ENCODE data around the gene SH3RF2.
A peak's percentile ranks its signal among the peaks of the same experiment; 100 is the strongest.

The SH3RF2 gene

DNA sequence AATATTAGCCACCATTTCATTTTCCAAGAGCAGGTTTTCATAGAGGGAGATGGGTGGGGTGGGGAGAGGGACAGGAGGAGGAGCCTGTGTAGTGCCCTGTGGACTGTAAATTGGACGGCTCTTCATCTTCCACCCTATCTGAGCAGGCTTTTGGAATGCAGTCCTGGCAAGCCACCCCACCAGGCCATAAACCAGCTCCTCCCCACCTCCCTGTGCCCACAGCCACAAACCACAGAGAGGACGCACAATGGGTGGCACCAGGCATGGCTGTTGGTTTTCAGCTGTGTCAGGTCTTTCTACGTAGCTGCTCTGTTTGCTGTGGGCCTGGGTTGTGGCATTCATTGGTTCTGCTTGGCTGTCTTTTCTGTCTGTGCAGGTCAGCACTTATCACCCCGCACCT lies 111.0 kb downstream of the SH3RF2 start:
- peaks cover 2% of the 10 kb centered on the region; the same call in 1 of the 2 replicates for H3K4me1 ChIP-seq (ENCODE audit: control insufficient read depth, insufficient read depth, low read length)
- ChIA-PET POLR2A (interaction anchor here (1.0 kb wide), 1 partner anchor 65 kb away, joined by 3 read pairs; no protein-coding TSS in a partner anchor), CTCF (interaction anchor here (0.5 to 5.7 kb wide), 12 partner anchors 53 to 387 kb away, joined by 3 to 45 read pairs (median 3); no protein-coding TSS in a partner anchor)
- no peak for TF ChIP-seq YY2 (tag by site-specific recombination; IDR thresholded peaks at IDR 0.05)
- TF ChIP-seq ZNF664 (tag by site-specific recombination; IDR thresholded peaks at IDR 0.05): no peak
- TF ChIP-seq ZNF350 (tag by site-specific recombination; IDR thresholded peaks at IDR 0.05): no peak
- no peak for TF ChIP-seq ZNF366 (tag by site-specific recombination; conservative IDR thresholded peaks at IDR 0.05)
- no peak for TF ChIP-seq ZNF658 (tag by site-specific recombination; IDR thresholded peaks at IDR 0.05)
- no peak for TF ChIP-seq SCRT2 (tag by site-specific recombination; IDR thresholded peaks at IDR 0.05)
- TF ChIP-seq ZNF704 (tag by site-specific recombination; IDR thresholded peaks at IDR 0.05): no peak
- TF ChIP-seq, protein P1, sequence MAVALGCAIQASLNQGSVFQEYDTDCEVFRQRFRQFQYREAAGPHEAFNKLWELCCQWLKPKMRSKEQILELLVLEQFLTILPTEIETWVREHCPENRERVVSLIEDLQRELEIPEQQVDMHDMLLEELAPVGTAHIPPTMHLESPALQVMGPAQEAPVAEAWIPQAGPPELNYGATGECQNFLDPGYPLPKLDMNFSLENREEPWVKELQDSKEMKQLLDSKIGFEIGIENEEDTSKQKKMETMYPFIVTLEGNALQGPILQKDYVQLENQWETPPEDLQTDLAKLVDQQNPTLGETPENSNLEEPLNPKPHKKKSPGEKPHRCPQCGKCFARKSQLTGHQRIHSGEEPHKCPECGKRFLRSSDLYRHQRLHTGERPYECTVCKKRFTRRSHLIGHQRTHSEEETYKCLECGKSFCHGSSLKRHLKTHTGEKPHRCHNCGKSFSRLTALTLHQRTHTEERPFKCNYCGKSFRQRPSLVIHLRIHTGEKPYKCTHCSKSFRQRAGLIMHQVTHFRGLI (tag by site-specific recombination; IDR thresholded peaks at IDR 0.05): no peak
- no peak for TF ChIP-seq ZNF211 (tag by site-specific recombination; IDR thresholded peaks at IDR 0.05; ENCODE audit: low read depth)
- TF ChIP-seq GLIS2 (tag by site-specific recombination; IDR thresholded peaks at IDR 0.05): no peak
- TF ChIP-seq, protein P2, sequence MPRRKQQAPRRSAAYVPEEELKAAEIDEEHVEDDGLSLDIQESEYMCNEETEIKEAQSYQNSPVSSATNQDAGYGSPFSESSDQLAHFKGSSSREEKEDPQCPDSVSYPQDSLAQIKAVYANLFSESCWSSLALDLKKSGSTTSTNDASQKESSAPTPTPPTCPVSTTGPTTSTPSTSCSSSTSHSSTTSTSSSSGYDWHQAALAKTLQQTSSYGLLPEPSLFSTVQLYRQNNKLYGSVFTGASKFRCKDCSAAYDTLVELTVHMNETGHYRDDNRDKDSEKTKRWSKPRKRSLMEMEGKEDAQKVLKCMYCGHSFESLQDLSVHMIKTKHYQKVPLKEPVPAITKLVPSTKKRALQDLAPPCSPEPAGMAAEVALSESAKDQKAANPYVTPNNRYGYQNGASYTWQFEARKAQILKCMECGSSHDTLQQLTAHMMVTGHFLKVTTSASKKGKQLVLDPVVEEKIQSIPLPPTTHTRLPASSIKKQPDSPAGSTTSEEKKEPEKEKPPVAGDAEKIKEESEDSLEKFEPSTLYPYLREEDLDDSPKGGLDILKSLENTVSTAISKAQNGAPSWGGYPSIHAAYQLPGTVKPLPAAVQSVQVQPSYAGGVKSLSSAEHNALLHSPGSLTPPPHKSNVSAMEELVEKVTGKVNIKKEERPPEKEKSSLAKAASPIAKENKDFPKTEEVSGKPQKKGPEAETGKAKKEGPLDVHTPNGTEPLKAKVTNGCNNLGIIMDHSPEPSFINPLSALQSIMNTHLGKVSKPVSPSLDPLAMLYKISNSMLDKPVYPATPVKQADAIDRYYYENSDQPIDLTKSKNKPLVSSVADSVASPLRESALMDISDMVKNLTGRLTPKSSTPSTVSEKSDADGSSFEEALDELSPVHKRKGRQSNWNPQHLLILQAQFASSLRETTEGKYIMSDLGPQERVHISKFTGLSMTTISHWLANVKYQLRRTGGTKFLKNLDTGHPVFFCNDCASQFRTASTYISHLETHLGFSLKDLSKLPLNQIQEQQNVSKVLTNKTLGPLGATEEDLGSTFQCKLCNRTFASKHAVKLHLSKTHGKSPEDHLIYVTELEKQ (tag by site-specific recombination; IDR thresholded peaks at IDR 0.05; ENCODE audit: borderline replicate concordance): no peak
- TF ChIP-seq ZXDB (tag by site-specific recombination; IDR thresholded peaks at IDR 0.05): no peak
- no peak for TF ChIP-seq ZNF223 (tag by site-specific recombination; IDR thresholded peaks at IDR 0.05)
- no peak for TF ChIP-seq ZNF692 (tag by site-specific recombination; IDR thresholded peaks at IDR 0.05)
- TF ChIP-seq ZNF155 (tag by site-specific recombination; IDR thresholded peaks at IDR 0.05): no peak
- no peaks in the 10 kb centered on the region for H3K36me3 ChIP-seq (ENCODE audit: control insufficient read depth in 2 of 2, insufficient read depth in 1 of 2, low read length in 2 of 2)
- no peaks in the 10 kb centered on the region for H3K9me3 ChIP-seq (ENCODE audit: control insufficient read depth, insufficient read depth, low read depth, low read length)
- H3K4me3 ChIP-seq (ENCODE audit: low read depth, low read length): no peak overlapping the region
- no peak overlapping the region for H3K27ac ChIP-seq (ENCODE audit: extremely low read depth, low read depth, low read length)

GRCh38 chr5:146048994-146049703 lies 112.8 kb downstream of the SH3RF2 start:
- ChIA-PET CTCF (interaction anchor here (0.5 to 5.7 kb wide), 11 partner anchors 8 to 1913 kb away, joined by 3 to 45 read pairs (median 3); no protein-coding TSS in a partner anchor), POLR2A (no interaction called here)
- Histone ChIP-seq H3K9me3 (ENCODE audit: control insufficient read depth, insufficient read depth, low read depth, low read length) (no peaks in the 10 kb centered on the region), H3K27ac (ENCODE audit: extremely low read depth, low read depth, low read length) (no peak overlapping the region), H3K36me3 (ENCODE audit: control insufficient read depth in 2 of 2, insufficient read depth in 1 of 2, low read length in 2 of 2) (no peaks in the 10 kb centered on the region), H3K4me3 (ENCODE audit: low read depth, low read length) (no peak overlapping the region), H3K4me1 (ENCODE audit: control insufficient read depth, insufficient read depth, low read length) (peaks cover 2% of the 10 kb centered on the region; the same call in 1 of the 2 replicates)
- no peak for TF ChIP-seq ZFP41 (tag by site-specific recombination; IDR thresholded peaks at IDR 0.05; ENCODE audit: borderline replicate concordance)
- no peak for TF ChIP-seq ZNF211 (tag by site-specific recombination; IDR thresholded peaks at IDR 0.05; ENCODE audit: low read depth)
- TF ChIP-seq, protein P3, sequence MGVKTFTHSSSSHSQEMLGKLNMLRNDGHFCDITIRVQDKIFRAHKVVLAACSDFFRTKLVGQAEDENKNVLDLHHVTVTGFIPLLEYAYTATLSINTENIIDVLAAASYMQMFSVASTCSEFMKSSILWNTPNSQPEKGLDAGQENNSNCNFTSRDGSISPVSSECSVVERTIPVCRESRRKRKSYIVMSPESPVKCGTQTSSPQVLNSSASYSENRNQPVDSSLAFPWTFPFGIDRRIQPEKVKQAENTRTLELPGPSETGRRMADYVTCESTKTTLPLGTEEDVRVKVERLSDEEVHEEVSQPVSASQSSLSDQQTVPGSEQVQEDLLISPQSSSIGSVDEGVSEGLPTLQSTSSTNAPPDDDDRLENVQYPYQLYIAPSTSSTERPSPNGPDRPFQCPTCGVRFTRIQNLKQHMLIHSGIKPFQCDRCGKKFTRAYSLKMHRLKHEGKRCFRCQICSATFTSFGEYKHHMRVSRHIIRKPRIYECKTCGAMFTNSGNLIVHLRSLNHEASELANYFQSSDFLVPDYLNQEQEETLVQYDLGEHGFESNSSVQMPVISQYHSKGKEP (tag by site-specific recombination; IDR thresholded peaks at IDR 0.05): 0 out of 2 replicates have a peak, but pooled peaks have one; percentile 4
- TF ChIP-seq PRDM10 (tag by site-specific recombination; IDR thresholded peaks at IDR 0.05): no peak
- no peak for TF ChIP-seq ZNF768 (tag by site-specific recombination; IDR thresholded peaks at IDR 0.05)
- no peak for TF ChIP-seq ZNF571 (tag by site-specific recombination; IDR thresholded peaks at IDR 0.05)
- TF ChIP-seq BCL11A (tag by site-specific recombination; IDR thresholded peaks at IDR 0.05; ENCODE audit: low read depth): no peak

Data from HEK293 (cell line).